Lung (tissue), 12 donors: ENCODE results near the gene HLA-DOA. TPM values are rescaled to one million over a fixed set of nuclear protein-coding genes. Genes with fewer than 3 reads are reported as not detected.
A peak's percentile ranks its signal among the peaks of the same experiment; 100 is the strongest.

ENCODE experiments used
- ATAC-seq: fragments of 200-7000 bp; cut with Tn5 transposase; one replicate; pipeline ENCODE4 v1.9.1; 2020; ENCODE audit warnings: moderate number of reproducible peaks; ENCODE audit not compliant: insufficient read depth, low FRiP score
- DNase-seq, 3 donors: peaks; one replicate each; pipeline ENCODE4 v3.0.0-alpha.2; 2013 to 2017
- H3K27ac ChIP-seq, 2 donors: one replicate each; pipeline ENCODE4 v1.5.1; 2013; ENCODE audit warnings: mild to moderate bottlenecking in 2 of 2, moderate library complexity in 2 of 2, control low read depth in 1 of 2, inconsistent platforms in 1 of 2, low read depth in 1 of 2, low read length in 1 of 2
- H3K27me3 ChIP-seq, 3 donors: one replicate each; pipeline ENCODE4 v1.5.1; 2013; ENCODE audit warnings: low read length in 2 of 3; ENCODE audit not compliant: control insufficient read depth in 3 of 3, insufficient read depth in 3 of 3
- H3K36me3 ChIP-seq, 4 donors: one replicate each; pipeline ENCODE4 v1.5.1; 2013; ENCODE audit warnings: low read length in 4 of 4, mild to moderate bottlenecking in 1 of 4, moderate library complexity in 1 of 4; ENCODE audit not compliant: control insufficient read depth in 4 of 4, insufficient read depth in 4 of 4
- H3K4me1 ChIP-seq, 5 donors: one replicate each; pipeline ENCODE4 v1.5.1; 2013; ENCODE audit warnings: low read length in 5 of 5, mild to moderate bottlenecking in 2 of 5, moderate library complexity in 1 of 5; ENCODE audit not compliant: control insufficient read depth in 5 of 5, insufficient read depth in 5 of 5
- H3K4me3 ChIP-seq: one replicate; pipeline ENCODE4 v1.5.1; 2013; ENCODE audit warnings: mild to moderate bottlenecking, control low read depth, moderate library complexity
- H3K9ac ChIP-seq, 2 donors: one replicate each; pipeline ENCODE4 v1.5.1; 2013; ENCODE audit warnings: low read length in 2 of 2, control low read depth in 1 of 2; ENCODE audit not compliant: insufficient read depth in 1 of 2
- H3K9me3 ChIP-seq, 4 donors: one replicate each; pipeline ENCODE4 v1.5.1; 2013; ENCODE audit warnings: low read length in 3 of 4, mild to moderate bottlenecking in 1 of 4, moderate library complexity in 1 of 4; ENCODE audit not compliant: control insufficient read depth in 4 of 4, insufficient read depth in 3 of 4
- WGBS, 2 donors: extraction: QIAGEN DNeasy Blood & Tissue Kit; methylation state at CpG; one replicate each; pipeline ENCODE4 v1.1.7; 2013; 5-methylcytosine and 5-hydroxymethylcytosine counted together
- polyA plus RNA-seq, 2 donors: library from polyadenylated mRNA; stranded (reverse); fragments of 200-250 nt; gene quantifications; one replicate each; pipeline ENCODE4 v1.2.1, GENCODE V29; 2013
- total RNA-seq, 2 donors: library from RNA; depleted of rRNA in 1 of 2; stranded (reverse); fragments of >200 nt in 1 of 2; gene quantifications; one replicate each; pipeline ENCODE4 v1.2.1, GENCODE V29; 2014 to 2021
- TF ChIP-seq, protein P1 (sequence below): IDR thresholded peaks from 2 replicates; pipeline ENCODE4 v1.5.1; 2012; ENCODE audit warnings: mild to moderate bottlenecking; ENCODE audit errors: control extremely low read depth, extremely low read depth
- donor health status: control.
- donor health status: control.
- donor health status: Bipolar disorder and iron deficiency.
- donor health status: healthy.
- donor health status: DM: yes; HTN: yes; CAD: no.

Gene HLA-DOA
- total and polyA plus RNA-seq, 4 donors, result 4.6 to 26.4 (median 16.8) TPM

DNA sequence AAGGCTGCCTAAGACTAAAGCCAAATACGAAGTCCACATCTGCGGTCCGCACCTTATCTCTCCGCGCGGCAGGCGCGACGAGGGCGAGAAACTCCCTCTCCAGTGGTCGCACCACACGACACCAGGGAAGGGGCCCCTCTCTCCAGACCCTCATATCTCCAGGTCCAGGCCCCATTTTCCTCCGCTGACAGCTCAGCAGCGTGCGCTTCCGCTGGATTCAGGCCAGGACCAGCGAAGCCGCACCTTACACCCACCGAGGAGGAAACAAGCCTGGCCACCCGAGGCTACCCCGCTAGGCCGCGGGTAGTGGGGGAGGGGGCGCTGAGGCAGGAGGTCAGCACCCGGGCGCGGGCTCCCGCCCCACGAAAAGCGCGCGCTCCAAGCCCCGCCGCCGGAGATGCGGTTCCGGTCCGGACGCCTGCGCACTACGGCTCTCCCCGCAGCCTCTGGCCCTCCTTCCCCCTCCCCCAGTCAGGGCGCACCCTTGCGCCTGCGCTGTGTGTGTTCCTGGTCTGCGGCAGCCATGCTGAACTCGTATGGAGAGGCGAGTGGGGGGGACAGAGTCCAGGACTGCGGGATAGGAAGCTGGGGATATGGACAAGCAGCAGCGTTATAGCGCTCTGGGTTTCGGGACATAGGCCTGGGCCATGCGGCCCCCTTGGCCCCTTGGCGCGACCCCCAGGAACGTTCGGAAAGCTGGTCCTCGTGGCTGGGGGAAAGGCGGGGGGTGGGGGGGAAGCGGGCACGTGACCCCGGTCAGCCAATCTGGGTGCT lies 41.1 kb downstream of the HLA-DOA start, which contains the start of gene BRD2:
BRD2 (plus strand) TSS at position 502 of the 774 bp plus-strand sequence. CDS start 4,305 bp downstream, outside the sequence.
- ATAC-seq, result peak; percentile 43
- Histone ChIP-seq H3K9ac (peak within 1 kb of the TSS; percentile 95 to 96), H3K27ac (peak within 1 kb of the TSS; percentile 98 to 99), H3K4me3 (peak within 1 kb of the TSS; percentile 84), H3K36me3 (peaks cover 4 to 22% (median 9%) of the 10 kb centered on the region in 4 donors), H3K9me3 (no peaks in the 10 kb centered on the region), H3K4me1 (peaks cover 0 to 29% (median 6%) of the 10 kb centered on the region in 5 donors), H3K27me3 (no peaks in the 10 kb centered on the region)
- DNase-seq, result peak; percentile 98 to 99 (median 99)
- TF ChIP-seq, protein P1, sequence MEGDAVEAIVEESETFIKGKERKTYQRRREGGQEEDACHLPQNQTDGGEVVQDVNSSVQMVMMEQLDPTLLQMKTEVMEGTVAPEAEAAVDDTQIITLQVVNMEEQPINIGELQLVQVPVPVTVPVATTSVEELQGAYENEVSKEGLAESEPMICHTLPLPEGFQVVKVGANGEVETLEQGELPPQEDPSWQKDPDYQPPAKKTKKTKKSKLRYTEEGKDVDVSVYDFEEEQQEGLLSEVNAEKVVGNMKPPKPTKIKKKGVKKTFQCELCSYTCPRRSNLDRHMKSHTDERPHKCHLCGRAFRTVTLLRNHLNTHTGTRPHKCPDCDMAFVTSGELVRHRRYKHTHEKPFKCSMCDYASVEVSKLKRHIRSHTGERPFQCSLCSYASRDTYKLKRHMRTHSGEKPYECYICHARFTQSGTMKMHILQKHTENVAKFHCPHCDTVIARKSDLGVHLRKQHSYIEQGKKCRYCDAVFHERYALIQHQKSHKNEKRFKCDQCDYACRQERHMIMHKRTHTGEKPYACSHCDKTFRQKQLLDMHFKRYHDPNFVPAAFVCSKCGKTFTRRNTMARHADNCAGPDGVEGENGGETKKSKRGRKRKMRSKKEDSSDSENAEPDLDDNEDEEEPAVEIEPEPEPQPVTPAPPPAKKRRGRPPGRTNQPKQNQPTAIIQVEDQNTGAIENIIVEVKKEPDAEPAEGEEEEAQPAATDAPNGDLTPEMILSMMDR, result no peak
- 0 to 1% methylated on average over 62 of the region's 62 CpGs for WGBS, 2 donors

DNA sequence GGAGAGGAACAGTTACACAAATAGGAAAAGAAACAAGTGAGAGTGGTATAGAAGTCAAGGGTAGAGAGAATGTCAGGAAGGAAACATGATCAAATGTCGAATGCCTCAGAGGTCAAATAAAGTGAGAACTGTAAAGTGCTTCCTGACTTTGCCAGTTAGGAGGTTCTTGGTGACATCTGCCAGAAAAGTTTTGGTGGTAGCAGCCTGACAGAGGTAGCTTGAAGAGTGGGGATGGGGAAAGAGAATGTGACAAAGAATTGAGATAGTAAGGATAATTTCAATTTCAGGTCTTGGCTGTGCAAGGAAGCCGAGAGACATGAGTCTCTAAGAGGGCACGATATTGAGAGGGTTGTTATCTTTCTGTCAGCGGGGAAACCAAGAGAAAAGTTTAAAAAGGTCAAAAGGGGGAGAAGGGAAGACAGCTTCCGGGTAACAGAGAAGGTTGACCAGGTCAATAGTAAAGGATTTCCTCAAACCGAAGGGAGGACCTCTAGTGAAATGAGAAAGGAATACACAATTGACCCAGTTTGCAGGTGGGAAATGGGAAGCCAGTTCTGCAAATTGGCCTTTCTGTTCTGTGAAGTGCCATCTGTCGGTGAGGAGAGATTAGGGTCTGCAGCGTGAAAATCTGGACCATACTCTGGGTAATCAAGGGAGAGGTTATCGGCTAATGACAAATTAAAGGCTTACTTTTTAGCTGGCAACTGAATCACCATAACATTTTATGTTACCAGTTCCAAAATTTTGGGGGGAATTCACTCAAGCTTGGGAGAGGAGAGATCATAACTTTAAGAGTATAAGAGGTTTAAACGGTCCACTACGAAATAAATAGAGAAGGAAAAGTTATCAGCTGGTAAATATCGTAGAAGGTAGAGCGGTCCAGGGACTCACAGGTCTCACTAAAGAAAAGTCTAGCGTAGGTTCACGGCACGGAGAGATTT lies 42.0 kb downstream of the HLA-DOA start:
- no peaks in the 10 kb centered on the region for H3K9me3 ChIP-seq
- TF ChIP-seq, protein P1, result peak; percentile 39
- no peaks in the 10 kb centered on the region for H3K27me3 ChIP-seq
- DNase-seq (peak; percentile 34 to 67 (median 62)), ATAC-seq (no peak)
- H3K36me3 ChIP-seq, result peaks cover 0 to 14% (median under 1%) of the 10 kb centered on the region in 4 donors
- H3K4me3 ChIP-seq, result peak overlapping the region; percentile 81
- WGBS, 2 donors, result 2 to 3% methylated on average over 16 of the region's 16 CpGs
- H3K4me1 ChIP-seq, result peaks cover 0 to 29% (median 6%) of the 10 kb centered on the region in 5 donors
- peak overlapping the region; percentile 98 to 99 for H3K27ac ChIP-seq
- H3K9ac ChIP-seq, result peak overlapping the region; percentile 50 to 88

GRCh38 chr6:32964776-32965175 lies 44.6 kb downstream of the HLA-DOA start:
- Histone ChIP-seq H3K36me3 (peaks cover 0 to 4% (median 0%) of the 10 kb centered on the region in 4 donors), H3K27ac (no peak overlapping the region), H3K4me1 (peaks cover 0 to 28% (median 6%) of the 10 kb centered on the region in 5 donors), H3K4me3 (no peak overlapping the region), H3K27me3 (no peaks in the 10 kb centered on the region), H3K9me3 (no peaks in the 10 kb centered on the region), H3K9ac (no peak overlapping the region)
- TF ChIP-seq, protein P1, result no peak
- no peak for DNase-seq
- WGBS, 2 donors, result 79 to 87% methylated on average over 5 of the region's 5 CpGs
- no peak for ATAC-seq
